GM19455 (cell line): ENCODE measurements around the gene QPCT.
"Not testable (repeated sequence)": the region's sequence is repeated elsewhere in the genome, so short reads cannot be mapped to it uniquely, and the experiment has no call there.

Experiments used
- ATAC-seq: cut with Tn5 transposase; IDR thresholded peaks from one replicate; pipeline ENCODE4 v1.9.1; 2021; ENCODE audit not compliant: unreplicated experiment

Gene QPCT

GRCh38 chr2:37344453-37345361, at the start of gene QPCT:
Gene QPCT, plus strand, starts transcription at chr2:37344630. Its CDS starts 102 bp downstream, at chr2:37344732.
- peak; percentile 76 for ATAC-seq

GRCh38 chr2:37294858-37295257, 49.6 kb upstream of the QPCT start:
- not testable (repeated sequence) for ATAC-seq

- ATAC-seq = no peak
Measured at GRCh38 chr2:37295469-37296073, 48.9 kb upstream of the QPCT start.

- ATAC-seq = no peak
Measured at GRCh38 chr2:37297632-37298031, 46.8 kb upstream of the QPCT start.

GRCh38 chr2:37300146-37300545, 44.3 kb upstream of the QPCT start:
- no peak for ATAC-seq

GRCh38 chr2:37300578-37300977, 43.9 kb upstream of the QPCT start:
- no peak for ATAC-seq

GRCh38 chr2:37301408-37301807, 43.0 kb upstream of the QPCT start:
- no peak for ATAC-seq

- no peak for ATAC-seq
Measured at GRCh38 chr2:37302701-37303252, 41.7 kb upstream of the QPCT start.

GRCh38 chr2:37306024-37306423, 38.4 kb upstream of the QPCT start:
- no peak for ATAC-seq

GRCh38 chr2:37307500-37307899, 36.9 kb upstream of the QPCT start:
- no peak for ATAC-seq

- no peak for ATAC-seq
Measured at GRCh38 chr2:37315364-37315763, 29.1 kb upstream of the QPCT start.

- no peak for ATAC-seq
Measured at GRCh38 chr2:37316181-37316580, 28.2 kb upstream of the QPCT start.

GRCh38 chr2:37317746-37318145, 26.7 kb upstream of the QPCT start:
- ATAC-seq = no peak

GRCh38 chr2:37318401-37318800, 26.0 kb upstream of the QPCT start:
- peak; percentile 79 for ATAC-seq

GRCh38 chr2:37319754-37320609, 24.4 kb upstream of the QPCT start:
- no peak for ATAC-seq

GRCh38 chr2:37321029-37321682, 23.3 kb upstream of the QPCT start:
- ATAC-seq = no peak

GRCh38 chr2:37322368-37322767, 22.1 kb upstream of the QPCT start:
- no peak for ATAC-seq

- no peak for ATAC-seq
Measured at GRCh38 chr2:37323176-37323780, 21.2 kb upstream of the QPCT start.

- peak; percentile 16 for ATAC-seq
Measured at GRCh38 chr2:37323781-37324535, 20.5 kb upstream of the QPCT start.

- no peak for ATAC-seq
Measured at GRCh38 chr2:37324536-37324785, 20.0 kb upstream of the QPCT start.
